ENCODE results near the gene NKD2. TPM values are rescaled to one million over a fixed set of nuclear protein-coding genes. Genes with fewer than 3 reads are reported as not detected.

Gene NKD2
- total RNA-seq, 2 experiments from 2014 or later, result 0.17 to 0.30 TPM

DNA sequence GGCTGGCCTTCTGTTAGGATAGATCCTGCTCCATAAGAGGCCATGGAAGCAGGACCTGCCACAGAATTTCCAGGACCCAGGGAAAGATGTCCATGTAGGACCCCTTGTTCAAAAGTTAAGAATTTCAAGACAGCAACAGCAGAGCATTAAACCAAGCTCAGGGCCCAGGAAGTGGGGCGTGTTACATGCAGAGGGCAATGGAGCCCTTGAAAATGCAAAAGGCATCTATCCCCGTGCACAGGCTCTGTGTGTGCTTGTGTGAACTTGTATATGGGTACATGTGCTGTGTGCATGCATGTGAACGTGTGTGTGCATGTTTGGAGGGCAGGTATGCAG, 14.4 kb upstream of the NKD2 start:
- CTCF ChIA-PET, result no interaction called here
- Histone ChIP-seq H3K36me3 (ENCODE audit: insufficient read depth, low read length) (no peaks in the 10 kb centered on the region), H3K4me1 (ENCODE audit: insufficient read depth, low read length) (peaks cover 6% of the 10 kb centered on the region), H3K27ac (ENCODE audit: low read depth in 1 of 2, low read length in 2 of 2) (no peak overlapping the region), H3K4me3 (ENCODE audit: low read length) (no peak overlapping the region), H3K27me3 (ENCODE audit: control insufficient read depth in 1 of 2, insufficient read depth in 2 of 2, low read length in 2 of 2) (peaks cover 7 to 17% of the 10 kb centered on the region in 2 experiments), H3K9me3 (ENCODE audit: control insufficient read depth in 1 of 2, insufficient read depth in 1 of 2, low read length in 2 of 2) (peaks cover 0 to 6% of the 10 kb centered on the region in 2 experiments)
- intact Hi-C loops (cut with DNase I, micrococcal nuclease), result no loop called here
- no peak for DNase-seq
- Mint-ChIP-seq H3K9me3 (no peaks in the 10 kb centered on the region), H3K27me3 (peaks cover 17% of the 10 kb centered on the region), H3K36me3 (ENCODE audit: low read depth) (no peaks in the 10 kb centered on the region), H3K4me3 (no peak overlapping the region), H3K27ac (no peak overlapping the region), H3K4me1 (ENCODE audit: low read depth) (peaks cover 17% of the 10 kb centered on the region)
- POLR2A ChIA-PET, result no interaction called here
- no peak for ATAC-seq (ENCODE audit: poor library complexity)
- TF ChIP-seq, protein P1, sequence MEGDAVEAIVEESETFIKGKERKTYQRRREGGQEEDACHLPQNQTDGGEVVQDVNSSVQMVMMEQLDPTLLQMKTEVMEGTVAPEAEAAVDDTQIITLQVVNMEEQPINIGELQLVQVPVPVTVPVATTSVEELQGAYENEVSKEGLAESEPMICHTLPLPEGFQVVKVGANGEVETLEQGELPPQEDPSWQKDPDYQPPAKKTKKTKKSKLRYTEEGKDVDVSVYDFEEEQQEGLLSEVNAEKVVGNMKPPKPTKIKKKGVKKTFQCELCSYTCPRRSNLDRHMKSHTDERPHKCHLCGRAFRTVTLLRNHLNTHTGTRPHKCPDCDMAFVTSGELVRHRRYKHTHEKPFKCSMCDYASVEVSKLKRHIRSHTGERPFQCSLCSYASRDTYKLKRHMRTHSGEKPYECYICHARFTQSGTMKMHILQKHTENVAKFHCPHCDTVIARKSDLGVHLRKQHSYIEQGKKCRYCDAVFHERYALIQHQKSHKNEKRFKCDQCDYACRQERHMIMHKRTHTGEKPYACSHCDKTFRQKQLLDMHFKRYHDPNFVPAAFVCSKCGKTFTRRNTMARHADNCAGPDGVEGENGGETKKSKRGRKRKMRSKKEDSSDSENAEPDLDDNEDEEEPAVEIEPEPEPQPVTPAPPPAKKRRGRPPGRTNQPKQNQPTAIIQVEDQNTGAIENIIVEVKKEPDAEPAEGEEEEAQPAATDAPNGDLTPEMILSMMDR (IDR thresholded peaks at IDR 0.05), result no peak

DNA sequence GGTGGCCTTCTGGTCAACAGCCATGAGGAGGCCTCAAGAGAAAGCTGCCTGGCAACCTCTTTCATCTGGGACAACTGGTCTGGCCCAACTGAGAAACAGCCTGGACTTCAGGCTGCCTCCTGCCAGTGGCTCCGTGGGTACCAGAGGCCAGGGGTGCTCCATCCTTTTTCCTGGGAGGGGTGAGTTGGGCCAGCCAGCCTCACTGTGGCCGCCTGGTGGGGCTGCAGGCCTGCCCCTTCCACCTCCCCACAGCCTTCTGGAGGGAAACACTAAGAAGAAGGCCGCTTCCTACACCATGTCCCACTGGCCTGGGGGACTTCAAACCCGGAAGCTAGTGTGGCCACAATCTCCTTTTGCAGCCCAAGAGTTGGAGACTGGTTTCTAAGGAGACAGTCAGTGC, 13.8 kb upstream of the NKD2 start:
- CTCF ChIA-PET, result no interaction called here
- intact Hi-C loops (cut with DNase I, micrococcal nuclease), result loop anchor here in 1 of 2 experiments (5.0 kb wide), 1 partner anchor 73 kb away; no protein-coding TSS in a partner anchor

GRCh38 chr5:995318-995717, 13.3 kb upstream of the NKD2 start:
- Mint-ChIP-seq H3K4me1 (ENCODE audit: low read depth) (peaks cover 17% of the 10 kb centered on the region), H3K27me3 (peaks cover 10% of the 10 kb centered on the region), H3K9me3 (no peaks in the 10 kb centered on the region), H3K27ac (no peak overlapping the region), H3K4me3 (no peak overlapping the region), H3K36me3 (ENCODE audit: low read depth) (no peaks in the 10 kb centered on the region)
- H3K4me1 ChIP-seq (ENCODE audit: insufficient read depth, low read length), result peaks cover 6% of the 10 kb centered on the region
- ATAC-seq (ENCODE audit: poor library complexity) (no peak), DNase-seq (peak in 1 of 14 experiments; percentile 5)
- TF ChIP-seq, protein P1 (IDR thresholded peaks at IDR 0.05), result no peak
- peaks cover under 1 to 7% of the 10 kb centered on the region in 2 experiments for H3K27me3 ChIP-seq (ENCODE audit: control insufficient read depth in 1 of 2, insufficient read depth in 2 of 2, low read length in 2 of 2)
- intact Hi-C loops (cut with DNase I, micrococcal nuclease), result loop anchor here in 1 of 2 experiments (5.0 kb wide), 1 partner anchor 73 kb away; no protein-coding TSS in a partner anchor
- H3K27ac ChIP-seq (ENCODE audit: low read depth in 1 of 2, low read length in 2 of 2), result no peak overlapping the region
- no peaks in the 10 kb centered on the region for H3K36me3 ChIP-seq (ENCODE audit: insufficient read depth, low read length)
- H3K4me3 ChIP-seq (ENCODE audit: low read length), result no peak overlapping the region
- ChIA-PET CTCF (no interaction called here), POLR2A (no interaction called here)
- H3K9me3 ChIP-seq (ENCODE audit: control insufficient read depth in 1 of 2, insufficient read depth in 1 of 2, low read length in 2 of 2), result no peaks in the 10 kb centered on the region

More for the DNA sequence above, 13.8 kb upstream of the NKD2 start:
- Histone ChIP-seq H3K4me1 (ENCODE audit: insufficient read depth, low read length) (peaks cover 6% of the 10 kb centered on the region), H3K9me3 (ENCODE audit: control insufficient read depth in 1 of 2, insufficient read depth in 1 of 2, low read length in 2 of 2) (peaks cover 0 to 4% of the 10 kb centered on the region in 2 experiments), H3K36me3 (ENCODE audit: insufficient read depth, low read length) (no peaks in the 10 kb centered on the region), H3K27ac (ENCODE audit: low read depth in 1 of 2, low read length in 2 of 2) (no peak overlapping the region), H3K27me3 (ENCODE audit: control insufficient read depth in 1 of 2, insufficient read depth in 2 of 2, low read length in 2 of 2) (peaks cover 6 to 12% of the 10 kb centered on the region in 2 experiments), H3K4me3 (ENCODE audit: low read length) (no peak overlapping the region)
- H3K4me3 Mint-ChIP-seq, result no peak overlapping the region
- H3K9me3 Mint-ChIP-seq, result no peaks in the 10 kb centered on the region
- POLR2A ChIA-PET, result no interaction called here
- no peak for ATAC-seq (ENCODE audit: poor library complexity)
- peaks cover 17% of the 10 kb centered on the region for H3K4me1 Mint-ChIP-seq (ENCODE audit: low read depth)
- no peak overlapping the region for H3K27ac Mint-ChIP-seq
- TF ChIP-seq, protein P1 (IDR thresholded peaks at IDR 0.05), result no peak
- peaks cover 15% of the 10 kb centered on the region for H3K27me3 Mint-ChIP-seq
- peak in 1 of 14 experiments; percentile 5 for DNase-seq
- H3K36me3 Mint-ChIP-seq (ENCODE audit: low read depth), result no peaks in the 10 kb centered on the region

Data from CD4-positive, alpha-beta T cell (primary cell).